H1 (cell line): ENCODE results near the gene PDE4B. TPM values are rescaled to one million over a fixed set of nuclear protein-coding genes. Genes with fewer than 3 reads are reported as not detected.

Experiments used
- CTCF ChIA-PET: fragments of 300-600 bp; sonication (Branson Sonifier 250); formaldehyde crosslinking; loops from one replicate; lab custom pipeline; 2021; ENCODE audit not compliant: partially characterized antibody; lab: Charles Lee
- POLR2A ChIA-PET: fragments of 300-600 bp; sonication (Branson Sonifier 250); formaldehyde crosslinking; loops from one replicate; lab custom pipeline; 2021; ENCODE audit warnings: inconsistent platforms; ENCODE audit not compliant: partially characterized antibody; lab: Charles Lee
- DNase-seq, 2 experiments: peaks; one replicate each; pipeline versions ENCODE4 v3.0.0 to v3.0.0-alpha.2; 2010 to 2022; ENCODE audit warnings: low spot score in 2 of 2, low read depth in 1 of 2, mixed read lengths in 1 of 2
- FAIRE-seq: peaks from 2 replicates; lab custom pipeline; 2011; peaks lifted over from hg19 to GRCh38; lab: Jason Lieb, UNC
- H2AFZ ChIP-seq: 2 replicates; pipeline ENCODE4 v1.8.1; 2012; ENCODE audit warnings: low read length, inconsistent platforms
- H2AK5ac ChIP-seq: 2 replicates; pipeline ENCODE4 v1.6.1; 2013; ENCODE audit warnings: low read depth, low read length
- H2BK120ac ChIP-seq: replicated peaks from 2 replicates; pipeline ENCODE3; 2013; ENCODE audit warnings: low read depth, low read length, inconsistent platforms
- H2BK12ac ChIP-seq: 2 replicates; pipeline ENCODE4 v1.6.1; 2013; ENCODE audit warnings: low read depth, low read length
- H2BK15ac ChIP-seq: 2 replicates; pipeline ENCODE4 v1.6.1; 2013; ENCODE audit warnings: low read length
- H2BK20ac ChIP-seq: 2 replicates; pipeline ENCODE4 v1.6.1; 2013; ENCODE audit warnings: low read length
- H2BK5ac ChIP-seq: 2 replicates; pipeline ENCODE4 v1.6.1; 2013; ENCODE audit warnings: low read depth, low read length
- H3K14ac ChIP-seq: 2 replicates; pipeline ENCODE4 v1.6.1; 2013; ENCODE audit warnings: inconsistent platforms; ENCODE audit not compliant: insufficient read length
- H3K18ac ChIP-seq: 2 replicates; pipeline ENCODE4 v1.6.1; 2013; ENCODE audit warnings: low read length; ENCODE audit errors: extremely low read depth
- H3K23ac ChIP-seq: 2 replicates; pipeline ENCODE4 v1.6.1; 2013; ENCODE audit warnings: inconsistent platforms; ENCODE audit not compliant: insufficient read length
- H3K23me2 ChIP-seq: 2 replicates; pipeline ENCODE4 v1.6.1; 2013; ENCODE audit warnings: low read depth, low read length
- H3K27ac ChIP-seq: 2 replicates; pipeline ENCODE4 v1.6.1; 2011; ENCODE audit warnings: low read depth, low read length, inconsistent platforms
- H3K27me3 ChIP-seq, 4 experiments: replicated peaks in 1 of 4; 1 replicate in 1 of 4; 2 replicates in 3 of 4; pipeline versions ENCODE4 v1.6.1 to v1.8.1; 2011 to 2013; ENCODE audit warnings: low read length in 3 of 4, mild to moderate bottlenecking in 3 of 4, inconsistent platforms in 2 of 4, mixed read lengths in 2 of 4, moderate library complexity in 1 of 4; ENCODE audit not compliant: control insufficient read depth in 3 of 4, insufficient read depth in 3 of 4; ENCODE audit errors: extremely low read depth in 1 of 4
- H3K36me3 ChIP-seq, 4 experiments: 2 replicates each; pipeline versions ENCODE4 v1.6.1 to v1.8.1; 2011 to 2013; ENCODE audit warnings: mild to moderate bottlenecking in 4 of 4, low read length in 3 of 4, moderate library complexity in 2 of 4, control low read depth in 1 of 4, inconsistent platforms in 1 of 4; ENCODE audit not compliant: insufficient read depth in 4 of 4, control insufficient read depth in 2 of 4
- H3K4ac ChIP-seq: replicated peaks from 2 replicates; pipeline ENCODE3; 2013; ENCODE audit warnings: low read length, low read depth, mixed read lengths, inconsistent platforms; ENCODE audit not compliant: insufficient read length
- H3K4me1 ChIP-seq, 4 experiments: replicated peaks in 1 of 4; 1 replicate in 1 of 4; 2 replicates in 3 of 4; pipeline versions ENCODE4 v1.6.1 to v1.8.1; 2011 to 2013; ENCODE audit warnings: low read length in 3 of 4, inconsistent platforms in 2 of 4, mixed read lengths in 1 of 4; ENCODE audit not compliant: insufficient read depth in 4 of 4, control insufficient read depth in 3 of 4
- H3K4me2 ChIP-seq, 2 experiments: 2 replicates each; pipeline versions ENCODE4 v1.6.1 to v1.8.1; 2011 to 2013; ENCODE audit warnings: low read depth in 2 of 2, low read length in 2 of 2, control low read depth in 1 of 2, inconsistent platforms in 1 of 2, mild to moderate bottlenecking in 1 of 2; ENCODE audit not compliant: insufficient read depth in 1 of 2
- H3K4me3 ChIP-seq, 4 experiments: fragments of 200-600, 300-600 bp in 1 of 4; sonication (generic), shearing (Covaris generic), sonication (Bioruptor Twin) in 1 of 4; 2 replicates each; pipeline versions ENCODE4 v1.5.1 to v1.8.1; 2011 to 2016; ENCODE audit warnings: low read length in 4 of 4, low read depth in 3 of 4, control low read depth in 2 of 4, inconsistent platforms in 2 of 4, mild to moderate bottlenecking in 2 of 4, mixed read lengths in 1 of 4, moderate library complexity in 1 of 4; ENCODE audit not compliant: insufficient read depth in 2 of 4; ENCODE audit errors: extremely low read depth in 1 of 4
- H3K56ac ChIP-seq: replicated peaks from 2 replicates; pipeline ENCODE3; 2013; ENCODE audit warnings: low read depth, mild to moderate bottlenecking, mixed read lengths, low read length, inconsistent platforms; ENCODE audit not compliant: insufficient read length
- H3K79me1 ChIP-seq: 2 replicates; pipeline ENCODE4 v1.6.1; 2013; ENCODE audit warnings: low read depth, low read length, control low read depth
- H3K79me2 ChIP-seq, 2 experiments: 2 replicates each; pipeline versions ENCODE4 v1.6.1 to v1.8.1; 2012 to 2013; ENCODE audit warnings: low read length in 2 of 2, mild to moderate bottlenecking in 2 of 2, inconsistent platforms in 1 of 2; ENCODE audit not compliant: insufficient read depth in 2 of 2, control insufficient read depth in 1 of 2
- H3K9ac ChIP-seq, 4 experiments: replicated peaks in 1 of 4; 1 replicate in 1 of 4; 2 replicates in 3 of 4; pipeline versions ENCODE4 v1.6.1 to v1.8.1; 2011 to 2013; ENCODE audit warnings: low read depth in 3 of 4, low read length in 3 of 4, control low read depth in 2 of 4, mild to moderate bottlenecking in 2 of 4, moderate library complexity in 2 of 4, inconsistent platforms in 1 of 4; ENCODE audit errors: extremely low read depth in 1 of 4
- H3K9me3 ChIP-seq, 2 experiments: 2 replicates each; pipeline versions ENCODE4 v1.6.1 to v1.8.1; 2012 to 2013; ENCODE audit warnings: mild to moderate bottlenecking in 2 of 2, moderate library complexity in 2 of 2, control low read depth in 1 of 2, inconsistent platforms in 1 of 2, low read depth in 1 of 2, low read length in 1 of 2, mixed read lengths in 1 of 2; ENCODE audit not compliant: insufficient read depth in 2 of 2
- H4K20me1 ChIP-seq, 2 experiments: replicated peaks in 1 of 2; 2 replicates each; pipeline versions ENCODE3 to v1.8.1; 2011 to 2013; ENCODE audit warnings: inconsistent platforms in 2 of 2, low read length in 2 of 2, mild to moderate bottlenecking in 1 of 2; ENCODE audit not compliant: insufficient read depth in 2 of 2, control insufficient read depth in 1 of 2
- H4K5ac ChIP-seq: 2 replicates; pipeline ENCODE4 v1.6.1; 2013; ENCODE audit warnings: low read length, low read depth, mixed read lengths, inconsistent platforms; ENCODE audit not compliant: insufficient read length
- H4K8ac ChIP-seq: 2 replicates; pipeline ENCODE4 v1.8.0; 2013; ENCODE audit warnings: mild to moderate bottlenecking, moderate library complexity, low read length, inconsistent platforms; ENCODE audit not compliant: insufficient read depth; ENCODE audit errors: extremely low read depth
- H4K91ac ChIP-seq: replicated peaks from 2 replicates; pipeline ENCODE3; 2013; ENCODE audit warnings: low read length, mixed read lengths, inconsistent platforms; ENCODE audit not compliant: insufficient read length
- BACH1 ChIP-seq: IDR thresholded peaks from 2 replicates; pipeline ENCODE4 v1.6.1; 2012; ENCODE audit warnings: low read length, improper control_type of control experiment
- BRCA1 ChIP-seq: IDR thresholded peaks from 2 replicates; pipeline ENCODE4 v1.6.1; 2012; ENCODE audit warnings: low read depth, low read length, improper control_type of control experiment
- CBX5 ChIP-seq: fragments of 300-800, 300-1000 bp; sonication (generic); IDR thresholded peaks from 2 replicates; pipeline ENCODE4 v1.7.1; 2016; ENCODE audit warnings: antibody characterized with exemption, low read length, low read depth
- HDAC6 ChIP-seq: IDR thresholded peaks from one replicate; pipeline ENCODE4 v1.7.1; 2012; ENCODE audit warnings: low read depth, mild to moderate bottlenecking, inconsistent platforms, low read length, moderate library complexity
- JUND ChIP-seq: IDR thresholded peaks from 2 replicates; pipeline ENCODE4 v1.6.1; 2011; ENCODE audit warnings: mild to moderate bottlenecking, improper control_type of control experiment, low read length
- MAFK ChIP-seq: IDR thresholded peaks from 2 replicates; pipeline ENCODE4 v1.6.1; 2012; ENCODE audit warnings: low read depth, mild to moderate bottlenecking, improper control_type of control experiment, low read length
- POLR2A ChIP-seq, 2 experiments: IDR thresholded peaks; 1 replicate in 1 of 2; 2 replicates in 1 of 2; pipeline ENCODE4 v1.6.1; 2011; ENCODE audit warnings: low read depth in 2 of 2, low read length in 2 of 2, mild to moderate bottlenecking in 2 of 2; ENCODE audit errors: control extremely low read depth in 1 of 2
- POLR2AphosphoS5 ChIP-seq: IDR thresholded peaks from 2 replicates; pipeline ENCODE4 v1.6.1; 2011; ENCODE audit warnings: low read depth, low read length
- SRF ChIP-seq: IDR thresholded peaks from 2 replicates; pipeline ENCODE4 v1.6.1; 2011; ENCODE audit warnings: mild to moderate bottlenecking, low read depth, low read length, moderate library complexity
- SUZ12 ChIP-seq: fragments of 200-600 bp; sonication (generic); IDR thresholded peaks from 2 replicates; pipeline ENCODE4 v1.6.1; 2012; ENCODE audit warnings: mild to moderate bottlenecking, inconsistent platforms, low read length, moderate library complexity, mixed read lengths
- WGBS, 2 experiments: shearing (Covaris generic) in 1 of 2; methylation state at CpG; one replicate each; pipeline versions ENCODE4 v1.1.6 to v1.1.7; 2013 to 2015; ENCODE audit warnings: low lambda C conversion rate in 2 of 2, mixed read lengths in 2 of 2, inconsistent platforms in 1 of 2, low coverage in 1 of 2, missing lambda C conversion rate in 1 of 2; ENCODE audit not compliant: insufficient replicate concordance in 2 of 2, insufficient coverage in 1 of 2, insufficient read length in 1 of 2; ENCODE audit errors: extremely low coverage in 1 of 2, missing lambda C conversion rate in 1 of 2; 5-methylcytosine and 5-hydroxymethylcytosine counted together
- polyA plus RNA-seq, 7 experiments: library from polyadenylated mRNA; depleted of rRNA in 3 of 7; stranded (reverse) in 5 of 7; unstranded in 2 of 7; fragments of >200 nt in 5 of 7; fragments of 200-250 nt in 2 of 7; gene quantifications; 1 replicate in 5 of 7; 2 replicates in 1 of 7; 4 replicates in 1 of 7; pipeline versions ENCODE4 v1.2.1 to v1.2.3, GENCODE V29; 2011 to 2013; ENCODE audit warnings: missing spikeins in 2 of 7, mixed read lengths in 2 of 7
- total RNA-seq: library from RNA; stranded (reverse); fragmentation: NEBNext Ultra II Directional; extraction: Animal tissue kit (Norgen Biotek cat#: 25700); gene quantifications from 2 replicates; pipeline ENCODE4 v1.2.1, GENCODE V29; 2021
- TF ChIP-seq, protein P1 (sequence below): IDR thresholded peaks from 2 replicates; pipeline ENCODE4 v1.6.1; 2012; ENCODE audit warnings: low read length, inconsistent platforms
- TF ChIP-seq, protein P2 (sequence below): IDR thresholded peaks from 2 replicates; pipeline ENCODE4 v1.6.1; 2012; ENCODE audit warnings: inconsistent platforms

Gene PDE4B
- total and polyA plus RNA-seq, 2 of the 8 experiments (the other 6 are each of a cell fraction or from before 2014, with no cell fraction given): 5.0 to 15.1 TPM

DNA sequence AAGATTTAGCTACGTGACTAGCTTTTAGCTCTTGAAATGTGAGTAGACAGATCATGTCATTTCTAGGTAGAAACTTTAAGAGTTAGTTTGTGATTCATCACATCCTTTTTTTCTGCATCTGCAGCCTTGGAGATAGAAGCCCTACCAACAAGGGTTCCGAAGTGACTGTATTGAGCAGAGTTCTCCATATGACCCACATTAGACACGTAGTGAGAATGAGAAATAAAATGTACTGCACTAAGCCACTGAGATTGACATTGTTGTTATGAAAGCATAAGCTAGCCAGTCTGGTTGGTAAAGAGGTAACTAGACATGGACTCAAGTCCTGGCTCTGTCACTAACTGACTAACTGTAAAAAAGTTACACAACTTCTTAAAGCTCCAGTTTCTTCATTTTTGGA is 296.1 kb downstream of the PDE4B start:
- no peak for DNase-seq
- no peaks in the 10 kb centered on the region for H3K9me3 ChIP-seq
- H3K18ac ChIP-seq: no peak overlapping the region
- no peak overlapping the region for H2AFZ ChIP-seq
- H2BK20ac ChIP-seq: no peak overlapping the region
- no peaks in the 10 kb centered on the region for H3K79me2 ChIP-seq
- no peak overlapping the region for H3K4me2 ChIP-seq
- CTCF ChIA-PET: interaction anchor here (0.7 kb wide), 1 partner anchor 1540 kb away, joined by 3 read pairs; no protein-coding TSS in a partner anchor
- H3K14ac ChIP-seq: no peak overlapping the region
- no peak overlapping the region for H3K4me3 ChIP-seq
- no peak overlapping the region for H2BK120ac ChIP-seq
- H2BK5ac ChIP-seq: no peak overlapping the region
- no peaks in the 10 kb centered on the region for H3K23me2 ChIP-seq
- no peak for FAIRE-seq
- no peak overlapping the region for H2BK15ac ChIP-seq
- no peak overlapping the region for H4K91ac ChIP-seq
- H3K23ac ChIP-seq: no peak overlapping the region
- H3K4ac ChIP-seq: no peak overlapping the region
- 96% methylated on average over 3 of the region's 3 CpGs; no CpG with 5 or more reads in 1 of the 2 experiments for WGBS, 2 experiments
- no peaks in the 10 kb centered on the region for H3K4me1 ChIP-seq
- no peak overlapping the region for H4K5ac ChIP-seq
- H3K79me1 ChIP-seq: no peaks in the 10 kb centered on the region
- no peak overlapping the region for H3K27ac ChIP-seq
- H3K9ac ChIP-seq: no peak overlapping the region
- H4K8ac ChIP-seq: no peak overlapping the region
- H3K56ac ChIP-seq: no peak overlapping the region
- H4K20me1 ChIP-seq: no peaks in the 10 kb centered on the region
- no peaks in the 10 kb centered on the region for H3K27me3 ChIP-seq
- TF ChIP-seq BACH1: no peak
- TF ChIP-seq POLR2AphosphoS5: no peak
- TF ChIP-seq, protein P1, sequence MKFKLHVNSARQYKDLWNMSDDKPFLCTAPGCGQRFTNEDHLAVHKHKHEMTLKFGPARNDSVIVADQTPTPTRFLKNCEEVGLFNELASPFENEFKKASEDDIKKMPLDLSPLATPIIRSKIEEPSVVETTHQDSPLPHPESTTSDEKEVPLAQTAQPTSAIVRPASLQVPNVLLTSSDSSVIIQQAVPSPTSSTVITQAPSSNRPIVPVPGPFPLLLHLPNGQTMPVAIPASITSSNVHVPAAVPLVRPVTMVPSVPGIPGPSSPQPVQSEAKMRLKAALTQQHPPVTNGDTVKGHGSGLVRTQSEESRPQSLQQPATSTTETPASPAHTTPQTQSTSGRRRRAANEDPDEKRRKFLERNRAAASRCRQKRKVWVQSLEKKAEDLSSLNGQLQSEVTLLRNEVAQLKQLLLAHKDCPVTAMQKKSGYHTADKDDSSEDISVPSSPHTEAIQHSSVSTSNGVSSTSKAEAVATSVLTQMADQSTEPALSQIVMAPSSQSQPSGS: no peak
- TF ChIP-seq BRCA1: no peak
- no peak for TF ChIP-seq MAFK
- TF ChIP-seq POLR2A (IDR thresholded peaks at IDR 0.05; ENCODE audit: control extremely low read depth in 1 of 2, low read depth in 2 of 2, low read length in 2 of 2): no peak
- no peak for TF ChIP-seq HDAC6
- no peak for TF ChIP-seq CBX5
- TF ChIP-seq, protein P2, sequence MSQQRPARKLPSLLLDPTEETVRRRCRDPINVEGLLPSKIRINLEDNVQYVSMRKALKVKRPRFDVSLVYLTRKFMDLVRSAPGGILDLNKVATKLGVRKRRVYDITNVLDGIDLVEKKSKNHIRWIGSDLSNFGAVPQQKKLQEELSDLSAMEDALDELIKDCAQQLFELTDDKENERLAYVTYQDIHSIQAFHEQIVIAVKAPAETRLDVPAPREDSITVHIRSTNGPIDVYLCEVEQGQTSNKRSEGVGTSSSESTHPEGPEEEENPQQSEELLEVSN: no peak
- no peak for TF ChIP-seq SUZ12
- TF ChIP-seq SRF: no peak
- TF ChIP-seq JUND: no peak
- no peaks in the 10 kb centered on the region for H3K36me3 ChIP-seq
- H2AK5ac ChIP-seq: no peak overlapping the region
- POLR2A ChIA-PET: no interaction called here
- no peak overlapping the region for H2BK12ac ChIP-seq
